Bronchial epithelial cell (primary cell): ENCODE results near the gene CLSTN2. TPM values are rescaled to one million over a fixed set of nuclear protein-coding genes. Genes with fewer than 3 reads are reported as not detected.

Source experiments
- DNase-seq: peaks from one replicate; pipeline ENCODE4 v3.0.0-alpha.2; 2010; ENCODE audit warnings: low read depth
- FAIRE-seq: peaks from 2 replicates; lab custom pipeline; 2011; peaks lifted over from hg19 to GRCh38; lab: Jason Lieb, UNC
- H3K27me3 ChIP-seq: 2 replicates; pipeline ENCODE4 v1.5.1; 2011; ENCODE audit warnings: low read length; ENCODE audit not compliant: control insufficient read depth, insufficient read depth
- H3K36me3 ChIP-seq: 2 replicates; pipeline ENCODE4 v1.5.1; 2011; ENCODE audit warnings: low read length; ENCODE audit not compliant: control insufficient read depth, insufficient read depth
- H3K4me3 ChIP-seq: 2 replicates; pipeline ENCODE4 v1.5.1; 2011; ENCODE audit warnings: mild to moderate bottlenecking, low read depth, low read length, control low read depth
- CTCF ChIP-seq: IDR thresholded peaks from 2 replicates; pipeline ENCODE4 v1.5.1; 2011; ENCODE audit warnings: mild to moderate bottlenecking, moderate library complexity, low read length, control low read depth, inconsistent platforms; ENCODE audit not compliant: insufficient read depth, severe bottlenecking
- total RNA-seq: library from RNA; depleted of rRNA; stranded (reverse); fragments of >200 nt; gene quantifications from 2 replicates; pipeline ENCODE4 v1.2.1, GENCODE V29; 2014

CLSTN2 gene
- total RNA-seq, 1 donor from 2014 or later = 0.26 TPM

- no peaks in the 10 kb centered on the region for H3K27me3 ChIP-seq
- H3K4me3 ChIP-seq = no peak overlapping the region
- FAIRE-seq (peak; percentile 68), DNase-seq (peak; percentile 41)
- no peak for TF ChIP-seq CTCF
- no peaks in the 10 kb centered on the region for H3K36me3 ChIP-seq
Observed at GRCh38 chr3:140378571-140379340, 443.8 kb downstream of the CLSTN2 start.

- FAIRE-seq (no peak), DNase-seq (no peak)
- H3K27me3 ChIP-seq = no peaks in the 10 kb centered on the region
- TF ChIP-seq CTCF = no peak
- no peak overlapping the region for H3K4me3 ChIP-seq
- no peaks in the 10 kb centered on the region for H3K36me3 ChIP-seq
Observed at GRCh38 chr3:140384028-140384771, 449.2 kb downstream of the CLSTN2 start.

GRCh38 chr3:140384876-140385275, 449.9 kb downstream of the CLSTN2 start:
- no peak overlapping the region for H3K4me3 ChIP-seq
- H3K27me3 ChIP-seq = no peaks in the 10 kb centered on the region
- DNase-seq = peak; percentile 16
- H3K36me3 ChIP-seq = no peaks in the 10 kb centered on the region
- TF ChIP-seq CTCF = no peak
- FAIRE-seq = no peak

- no peaks in the 10 kb centered on the region for H3K36me3 ChIP-seq
- no peaks in the 10 kb centered on the region for H3K27me3 ChIP-seq
- H3K4me3 ChIP-seq = no peak overlapping the region
- TF ChIP-seq CTCF = no peak
- peak; percentile 37 for DNase-seq
- FAIRE-seq = no peak
Observed at GRCh38 chr3:140386357-140387100, 451.5 kb downstream of the CLSTN2 start.

- TF ChIP-seq CTCF = no peak
- H3K27me3 ChIP-seq = no peaks in the 10 kb centered on the region
- no peak overlapping the region for H3K4me3 ChIP-seq
- H3K36me3 ChIP-seq = no peaks in the 10 kb centered on the region
- DNase-seq = no peak
- FAIRE-seq = no peak
Observed at GRCh38 chr3:140387244-140387643, 452.3 kb downstream of the CLSTN2 start.
